GM13977 (cell line): ENCODE data around the gene APOL3.
"Not testable (repeated sequence)": the region's sequence is repeated elsewhere in the genome, so short reads cannot be mapped to it uniquely, and the experiment has no call there.

Source experiments
- DNase-seq: peaks from one replicate; pipeline ENCODE4 v3.0.0; 2012; ENCODE audit warnings: low spot score
- CTCF ChIP-seq: IDR thresholded peaks from 2 replicates; pipeline ENCODE4 v1.5.1; 2012; ENCODE audit warnings: mild to moderate bottlenecking, control low read depth; ENCODE audit not compliant: insufficient read depth; ENCODE audit errors: extremely low read depth, missing control alignments
- in situ Hi-C: fragments of 300-500 bp; cut with MboI; formaldehyde crosslinking; loops from one replicate; pipeline ENCODE4 v1.12.0; 2022; ENCODE audit warnings: low sequenced_read_pairs, low pct_unique_long_range_greater_than_20kb, mixed read lengths, inconsistent platforms; ENCODE audit not compliant: unreplicated experiment

APOL3 gene

GRCh38 chr22:36103891-36104290, 56.7 kb downstream of the APOL3 start:
- in situ Hi-C loops: loop anchor here (25.0 kb wide), 1 partner anchor 492 kb away; the partner anchor contains the start of gene MB
- DNase-seq: no peak
- TF ChIP-seq CTCF: no peak

GRCh38 chr22:36102995-36103394, 57.6 kb downstream of the APOL3 start:
- in situ Hi-C loops: loop anchor here (25.0 kb wide), 1 partner anchor 491 kb away; the partner anchor contains the start of gene MB
- DNase-seq: peak; percentile 36
- no peak for TF ChIP-seq CTCF

- no peak for TF ChIP-seq CTCF
- in situ Hi-C loops: loop anchor here (25.0 kb wide), 1 partner anchor 489 kb away; the partner anchor contains the start of gene MB
- no peak for DNase-seq
These were observed 58.8 kb downstream of the APOL3 start for GRCh38 chr22:36101756-36102155.

GRCh38 chr22:36100908-36101307, 59.6 kb downstream of the APOL3 start:
- in situ Hi-C loops: loop anchor here (25.0 kb wide), 1 partner anchor 489 kb away; the partner anchor contains the start of gene MB
- not testable (repeated sequence) for DNase-seq

- in situ Hi-C loops: loop anchor here (25.0 kb wide), 1 partner anchor 488 kb away; the partner anchor contains the start of gene MB
- DNase-seq: no peak
- no peak for TF ChIP-seq CTCF
These were observed 60.3 kb downstream of the APOL3 start for GRCh38 chr22:36100134-36100824.

GRCh38 chr22:36099561-36099960, 61.0 kb downstream of the APOL3 start:
- DNase-seq, in situ Hi-C loops: not testable (repeated sequence)

- no peak for DNase-seq
- in situ Hi-C loops: no loop called here
- TF ChIP-seq CTCF: no peak
These were observed 62.7 kb downstream of the APOL3 start for GRCh38 chr22:36097880-36098279.

- in situ Hi-C loops, DNase-seq: not testable (repeated sequence)
These were observed 69.8 kb downstream of the APOL3 start for GRCh38 chr22:36090772-36091171.
